Measurements from ENCODE around the gene RAP1GAP. TPM values are rescaled to one million over a fixed set of nuclear protein-coding genes. Genes with fewer than 3 reads are reported as not detected.

RAP1GAP gene
- total and polyA plus RNA-seq, 2 of the 13 experiments (the other 11 are each of a cell fraction or from before 2014, with no cell fraction given) = 11.9 to 37.5 TPM

DNA sequence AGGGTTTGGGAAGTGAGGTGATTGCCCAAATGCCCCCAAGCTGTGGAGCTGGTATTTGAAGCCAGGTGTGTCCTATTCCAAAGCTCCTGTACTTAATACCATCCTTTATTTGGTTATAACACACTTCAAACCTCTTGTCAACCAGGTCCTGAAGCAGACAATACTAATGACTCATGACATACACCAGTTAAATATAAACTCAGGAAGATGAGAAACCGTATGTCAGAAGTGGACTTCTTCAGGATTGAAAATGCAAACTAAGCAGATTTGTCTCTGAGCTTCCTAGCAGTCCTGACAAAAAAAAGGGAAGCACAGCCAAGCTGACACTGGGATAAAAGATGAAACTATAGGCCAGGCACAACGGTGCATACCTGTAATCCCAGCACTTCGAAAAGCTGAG, 89.4 kb downstream of the RAP1GAP start:
- H3K4me3 ChIP-seq (replicated peaks in 1 of 3; ENCODE audit: insufficient read depth in 1 of 3, low read depth in 2 of 3, low read length in 3 of 3) = no peak overlapping the region
- no peak overlapping the region for H3K9ac ChIP-seq (ENCODE audit: insufficient read depth, low read depth, low read length)
- no TSS peak for BruUV-seq (replicated peaks)
- POLR2A ChIA-PET = no interaction called here
- peaks cover 0 to 27% of the 10 kb centered on the region in 2 experiments; a peak in 3 of 5 replicates for H3K27me3 ChIP-seq (ENCODE audit: control insufficient read depth in 1 of 2, insufficient read depth in 2 of 2, low read length in 2 of 2)
- ATAC-seq = no peak
- TF ChIP-seq, protein P1, sequence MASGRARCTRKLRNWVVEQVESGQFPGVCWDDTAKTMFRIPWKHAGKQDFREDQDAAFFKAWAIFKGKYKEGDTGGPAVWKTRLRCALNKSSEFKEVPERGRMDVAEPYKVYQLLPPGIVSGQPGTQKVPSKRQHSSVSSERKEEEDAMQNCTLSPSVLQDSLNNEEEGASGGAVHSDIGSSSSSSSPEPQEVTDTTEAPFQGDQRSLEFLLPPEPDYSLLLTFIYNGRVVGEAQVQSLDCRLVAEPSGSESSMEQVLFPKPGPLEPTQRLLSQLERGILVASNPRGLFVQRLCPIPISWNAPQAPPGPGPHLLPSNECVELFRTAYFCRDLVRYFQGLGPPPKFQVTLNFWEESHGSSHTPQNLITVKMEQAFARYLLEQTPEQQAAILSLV (CRISPR knock-in tag; IDR thresholded peaks at IDR 0.05; ENCODE audit: borderline replicate concordance) = no peak
- TF ChIP-seq MAFK (conservative IDR thresholded peaks at IDR 0.05 in 1 of 2, IDR thresholded peaks at IDR 0.05 in 1 of 2; ENCODE audit: low read length in 2 of 2) (peak; percentile 99 to 100), ZNF782 (CRISPR knock-in tag; IDR thresholded peaks at IDR 0.05; ENCODE audit: borderline replicate concordance) (no peak), ZNF773 (CRISPR knock-in tag; IDR thresholded peaks at IDR 0.05; ENCODE audit: borderline replicate concordance) (no peak), SPEN (CRISPR knock-in tag; IDR thresholded peaks at IDR 0.05; ENCODE audit: low read depth) (no peak), SMARCE1 (IDR thresholded peaks at IDR 0.05; ENCODE audit: borderline replicate concordance) (no peak), MAFF (IDR thresholded peaks at IDR 0.05; ENCODE audit: low read depth, low read length) (peak; percentile 99)
- intact Hi-C loops (cut with micrococcal nuclease; ENCODE audit: unreplicated experiment) (no loop called here), in situ Hi-C loops (cut with HindIII; ENCODE audit: extremely low pct_ligation_motif_present, low pct_unique_long_range_greater_than_20kb) (loop anchor here (10.0 kb wide), 1 partner anchor 205 kb away; no protein-coding TSS in a partner anchor)
- H4K20me1 ChIP-seq (ENCODE audit: insufficient read depth, low read length) = no peaks in the 10 kb centered on the region
- FAIRE-seq = no peak
- peaks cover 13% of the 10 kb centered on the region for H3K4me1 ChIP-seq (ENCODE audit: insufficient read depth, low read length)
- CTCF ChIA-PET (ENCODE audit: low intra/inter-chr PET ratio, low total read pairs) = no interaction called here
- no peaks in the 10 kb centered on the region for H3K79me2 ChIP-seq (ENCODE audit: insufficient read depth, low read length)
- no peak overlapping the region for H3K4me2 ChIP-seq (ENCODE audit: low read depth, low read length)
- H3K9me3 ChIP-seq (ENCODE audit: low read length) = no peaks in the 10 kb centered on the region
- H3K36me3 ChIP-seq (replicated peaks in 1 of 2; ENCODE audit: control insufficient read depth in 1 of 2, insufficient read depth in 2 of 2, low read length in 2 of 2) = no peaks in the 10 kb centered on the region
- 20% methylated on average over 3 of the region's 3 CpGs for WGBS (ENCODE audit: low lambda C conversion rate)
- H2AFZ ChIP-seq (ENCODE audit: low read length) = no peak overlapping the region
- peak; percentile 21 for DNase-seq (ENCODE audit: low spot score)
- H3K27ac ChIP-seq (ENCODE audit: extremely low read length, insufficient read depth, low read length) = no peak overlapping the region

DNA sequence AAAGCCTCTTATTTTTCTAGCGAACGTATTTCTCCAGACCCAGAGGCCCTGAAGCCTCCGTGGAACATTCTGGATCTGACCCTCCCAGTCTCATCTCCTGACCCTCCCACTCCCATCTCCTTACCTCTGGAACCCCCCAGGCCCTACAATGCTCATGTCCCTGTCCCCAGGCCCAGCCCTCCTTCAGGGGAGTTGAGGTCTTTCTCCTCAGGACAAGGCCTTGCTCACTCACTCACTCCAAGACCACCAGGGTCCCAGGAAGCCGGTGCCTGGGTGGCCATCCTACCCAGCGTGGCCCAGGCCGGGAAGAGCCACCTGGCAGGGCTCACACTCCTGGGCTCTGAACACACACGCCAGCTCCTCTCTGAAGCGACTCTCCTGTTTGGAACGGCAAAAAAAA, 91.2 kb downstream of the RAP1GAP start:
- Histone ChIP-seq H3K27ac (ENCODE audit: extremely low read length, insufficient read depth, low read length) (no peak overlapping the region), H3K79me2 (ENCODE audit: insufficient read depth, low read length) (no peaks in the 10 kb centered on the region), H3K4me1 (ENCODE audit: insufficient read depth, low read length) (peaks cover 13% of the 10 kb centered on the region; the same call in 1 of the 2 replicates), H3K9me3 (ENCODE audit: low read length) (no peaks in the 10 kb centered on the region), H3K36me3 (replicated peaks in 1 of 2; ENCODE audit: control insufficient read depth in 1 of 2, insufficient read depth in 2 of 2, low read length in 2 of 2) (no peaks in the 10 kb centered on the region), H3K4me3 (replicated peaks in 1 of 3; ENCODE audit: insufficient read depth in 1 of 3, low read depth in 2 of 3, low read length in 3 of 3) (no peak overlapping the region), H4K20me1 (ENCODE audit: insufficient read depth, low read length) (no peaks in the 10 kb centered on the region), H2AFZ (ENCODE audit: low read length) (no peak overlapping the region), H3K4me2 (ENCODE audit: low read depth, low read length) (no peak overlapping the region), H3K9ac (ENCODE audit: insufficient read depth, low read depth, low read length) (no peak overlapping the region), H3K27me3 (ENCODE audit: control insufficient read depth in 1 of 2, insufficient read depth in 2 of 2, low read length in 2 of 2) (peaks cover 2 to 25% of the 10 kb centered on the region in 2 experiments; a peak in 4 of 5 replicates)
- in situ Hi-C loops (cut with HindIII; ENCODE audit: extremely low pct_ligation_motif_present, low pct_unique_long_range_greater_than_20kb) = loop anchor here (10.0 kb wide), 1 partner anchor 203 kb away; no protein-coding TSS in a partner anchor
- FAIRE-seq (no peak), DNase-seq (ENCODE audit: low spot score) (no peak), ATAC-seq (no peak)
- no peak for TF ChIP-seq POLR2G (IDR thresholded peaks at IDR 0.05; ENCODE audit: low read depth, low read length)
- intact Hi-C loops (cut with micrococcal nuclease; ENCODE audit: unreplicated experiment) = no loop called here
- POLR2A ChIA-PET = no interaction called here
- no TSS peak for BruUV-seq (replicated peaks)
- CTCF ChIA-PET (ENCODE audit: low intra/inter-chr PET ratio, low total read pairs) = no interaction called here
- WGBS (ENCODE audit: low lambda C conversion rate) = 59% methylated on average over 9 of the region's 9 CpGs

Measured in HepG2 (cell line).